Stimulated activated naive CD8-positive, alpha-beta T cell treated with anti-CD3 and anti-CD28 coated beads, Interleukin-15, Interleukin-2, amounts not matched to agents 100 ng/mL and 50 ng/mL, for 24 hours (primary cell): ENCODE data around the gene ATP6V0A1.

Experiments used
- H3K27ac Mint-ChIP-seq: one replicate; pipeline ENCODE4 v1.8.0; 2021; ENCODE audit warnings: mild to moderate bottlenecking, mixed read lengths
- H3K27me3 Mint-ChIP-seq: one replicate; pipeline ENCODE4 v1.8.0; 2021; ENCODE audit warnings: mixed read lengths
- H3K36me3 Mint-ChIP-seq: one replicate; pipeline ENCODE4 v1.8.0; 2021; ENCODE audit warnings: low read depth, mixed read lengths
- H3K4me1 Mint-ChIP-seq: one replicate; pipeline ENCODE4 v1.8.0; 2021; ENCODE audit warnings: low read depth, mixed read lengths
- H3K4me3 Mint-ChIP-seq: one replicate; pipeline ENCODE4 v1.8.0; 2021; ENCODE audit warnings: mild to moderate bottlenecking, mixed read lengths
- H3K9me3 Mint-ChIP-seq: one replicate; pipeline ENCODE4 v1.8.0; 2021; ENCODE audit warnings: mixed read lengths

Gene ATP6V0A1

GRCh38 chr17:42484304-42484703 is 25.6 kb downstream of the ATP6V0A1 start:
- Mint-ChIP-seq H3K4me1 (peaks cover 34% of the 10 kb centered on the region), H3K9me3 (no peaks in the 10 kb centered on the region), H3K27me3 (peaks cover 3% of the 10 kb centered on the region), H3K4me3 (peak overlapping the region; percentile 61), H3K36me3 (peaks cover 32% of the 10 kb centered on the region), H3K27ac (peak overlapping the region; percentile 87)

GRCh38 chr17:42485680-42486079 is 27.0 kb downstream of the ATP6V0A1 start:
- peaks cover 26% of the 10 kb centered on the region for H3K4me1 Mint-ChIP-seq
- no peak overlapping the region for H3K27ac Mint-ChIP-seq
- H3K4me3 Mint-ChIP-seq, result no peak overlapping the region
- no peaks in the 10 kb centered on the region for H3K27me3 Mint-ChIP-seq
- H3K36me3 Mint-ChIP-seq, result peaks cover 30% of the 10 kb centered on the region
- no peaks in the 10 kb centered on the region for H3K9me3 Mint-ChIP-seq

- no peaks in the 10 kb centered on the region for H3K9me3 Mint-ChIP-seq
- peaks cover 26% of the 10 kb centered on the region for H3K4me1 Mint-ChIP-seq
- no peak overlapping the region for H3K27ac Mint-ChIP-seq
- no peaks in the 10 kb centered on the region for H3K27me3 Mint-ChIP-seq
- peaks cover 32% of the 10 kb centered on the region for H3K36me3 Mint-ChIP-seq
- H3K4me3 Mint-ChIP-seq, result no peak overlapping the region
These were observed 29.4 kb downstream of the ATP6V0A1 start for GRCh38 chr17:42488032-42488431.

GRCh38 chr17:42493319-42493718 is 34.6 kb downstream of the ATP6V0A1 start:
- no peaks in the 10 kb centered on the region for H3K27me3 Mint-ChIP-seq
- peaks cover 5% of the 10 kb centered on the region for H3K4me1 Mint-ChIP-seq
- no peaks in the 10 kb centered on the region for H3K9me3 Mint-ChIP-seq
- no peak overlapping the region for H3K4me3 Mint-ChIP-seq
- no peak overlapping the region for H3K27ac Mint-ChIP-seq
- H3K36me3 Mint-ChIP-seq, result peaks cover 43% of the 10 kb centered on the region

GRCh38 chr17:42494673-42495072 is 36.0 kb downstream of the ATP6V0A1 start:
- Mint-ChIP-seq H3K27me3 (no peaks in the 10 kb centered on the region), H3K36me3 (peaks cover 41% of the 10 kb centered on the region), H3K9me3 (no peaks in the 10 kb centered on the region), H3K27ac (no peak overlapping the region), H3K4me1 (peaks cover 4% of the 10 kb centered on the region), H3K4me3 (no peak overlapping the region)

GRCh38 chr17:42498828-42499227 is 40.1 kb downstream of the ATP6V0A1 start:
- Mint-ChIP-seq H3K9me3 (no peaks in the 10 kb centered on the region), H3K36me3 (peaks cover 41% of the 10 kb centered on the region), H3K4me3 (no peak overlapping the region)

GRCh38 chr17:42502091-42502490 is 43.4 kb downstream of the ATP6V0A1 start:
- no peaks in the 10 kb centered on the region for H3K4me1 Mint-ChIP-seq
- no peaks in the 10 kb centered on the region for H3K27me3 Mint-ChIP-seq
- H3K27ac Mint-ChIP-seq, result no peak overlapping the region
- no peak overlapping the region for H3K4me3 Mint-ChIP-seq
- H3K36me3 Mint-ChIP-seq, result peaks cover 19% of the 10 kb centered on the region
- H3K9me3 Mint-ChIP-seq, result no peaks in the 10 kb centered on the region

More at GRCh38 chr17:42498828-42499227, 40.1 kb downstream of the ATP6V0A1 start:
- H3K27me3 Mint-ChIP-seq, result no peaks in the 10 kb centered on the region
- H3K27ac Mint-ChIP-seq, result no peak overlapping the region
- H3K4me1 Mint-ChIP-seq, result peaks cover 4% of the 10 kb centered on the region

GRCh38 chr17:42502926-42503325 is 44.2 kb downstream of the ATP6V0A1 start:
- H3K27ac Mint-ChIP-seq, result no peak overlapping the region
- H3K4me1 Mint-ChIP-seq, result no peaks in the 10 kb centered on the region
- H3K27me3 Mint-ChIP-seq, result no peaks in the 10 kb centered on the region
- peaks cover 22% of the 10 kb centered on the region for H3K36me3 Mint-ChIP-seq
- no peaks in the 10 kb centered on the region for H3K9me3 Mint-ChIP-seq
- no peak overlapping the region for H3K4me3 Mint-ChIP-seq

- H3K36me3 Mint-ChIP-seq, result peaks cover 18% of the 10 kb centered on the region
- H3K27me3 Mint-ChIP-seq, result no peaks in the 10 kb centered on the region
- no peaks in the 10 kb centered on the region for H3K9me3 Mint-ChIP-seq
- no peak overlapping the region for H3K4me3 Mint-ChIP-seq
- H3K27ac Mint-ChIP-seq, result no peak overlapping the region
- peaks cover 3% of the 10 kb centered on the region for H3K4me1 Mint-ChIP-seq
These were observed 49.0 kb downstream of the ATP6V0A1 start for GRCh38 chr17:42507671-42508070.

- Mint-ChIP-seq H3K27ac (no peak overlapping the region), H3K27me3 (no peaks in the 10 kb centered on the region), H3K9me3 (no peaks in the 10 kb centered on the region), H3K4me1 (peaks cover 3% of the 10 kb centered on the region), H3K4me3 (no peak overlapping the region), H3K36me3 (peaks cover 17% of the 10 kb centered on the region)
These were observed 49.9 kb downstream of the ATP6V0A1 start for GRCh38 chr17:42508426-42509165.

GRCh38 chr17:42509409-42509808 is 50.7 kb downstream of the ATP6V0A1 start:
- Mint-ChIP-seq H3K27ac (no peak overlapping the region), H3K4me3 (no peak overlapping the region), H3K9me3 (no peaks in the 10 kb centered on the region), H3K4me1 (peaks cover 3% of the 10 kb centered on the region), H3K27me3 (no peaks in the 10 kb centered on the region), H3K36me3 (peaks cover 12% of the 10 kb centered on the region)

GRCh38 chr17:42509841-42510240 is 51.2 kb downstream of the ATP6V0A1 start:
- Mint-ChIP-seq H3K27me3 (no peaks in the 10 kb centered on the region), H3K4me1 (peaks cover 3% of the 10 kb centered on the region), H3K27ac (no peak overlapping the region), H3K4me3 (no peak overlapping the region), H3K36me3 (peaks cover 11% of the 10 kb centered on the region), H3K9me3 (no peaks in the 10 kb centered on the region)

GRCh38 chr17:42512246-42512645 is 53.6 kb downstream of the ATP6V0A1 start:
- Mint-ChIP-seq H3K36me3 (peaks cover 11% of the 10 kb centered on the region), H3K27ac (no peak overlapping the region), H3K27me3 (no peaks in the 10 kb centered on the region), H3K4me3 (no peak overlapping the region), H3K9me3 (no peaks in the 10 kb centered on the region), H3K4me1 (peaks cover 3% of the 10 kb centered on the region)

GRCh38 chr17:42512733-42513251 is 54.1 kb downstream of the ATP6V0A1 start:
- peaks cover 9% of the 10 kb centered on the region for H3K36me3 Mint-ChIP-seq
- H3K27me3 Mint-ChIP-seq, result no peaks in the 10 kb centered on the region
- no peak overlapping the region for H3K27ac Mint-ChIP-seq
- H3K9me3 Mint-ChIP-seq, result no peaks in the 10 kb centered on the region
- peaks cover 3% of the 10 kb centered on the region for H3K4me1 Mint-ChIP-seq
- no peak overlapping the region for H3K4me3 Mint-ChIP-seq

- H3K27ac Mint-ChIP-seq, result no peak overlapping the region
- peaks cover 3% of the 10 kb centered on the region for H3K36me3 Mint-ChIP-seq
- no peak overlapping the region for H3K4me3 Mint-ChIP-seq
- no peaks in the 10 kb centered on the region for H3K9me3 Mint-ChIP-seq
- H3K4me1 Mint-ChIP-seq, result peaks cover 3% of the 10 kb centered on the region
- no peaks in the 10 kb centered on the region for H3K27me3 Mint-ChIP-seq
These were observed 55.0 kb downstream of the ATP6V0A1 start for GRCh38 chr17:42513686-42514085.

GRCh38 chr17:42514279-42514678 is 55.6 kb downstream of the ATP6V0A1 start:
- Mint-ChIP-seq H3K27ac (no peak overlapping the region), H3K4me1 (peaks cover 3% of the 10 kb centered on the region)

More at GRCh38 chr17:42514279-42514678, 55.6 kb downstream of the ATP6V0A1 start:
- Mint-ChIP-seq H3K27me3 (no peaks in the 10 kb centered on the region), H3K9me3 (no peaks in the 10 kb centered on the region), H3K36me3 (no peaks in the 10 kb centered on the region), H3K4me3 (no peak overlapping the region)
